ENCODE measurements around the gene EXOG.

EXOG gene

GRCh38 chr3:38549082-38549481 is 52.9 kb downstream of the EXOG start:
- DNase-seq: no peak

- no peak for DNase-seq
Observed at GRCh38 chr3:38549486-38549885, 53.3 kb downstream of the EXOG start.

- no peak for DNase-seq
Observed at GRCh38 chr3:38549957-38550840, 54.1 kb downstream of the EXOG start.

GRCh38 chr3:38551026-38551832 is 55.1 kb downstream of the EXOG start:
- DNase-seq: no peak

GRCh38 chr3:38552364-38552763 is 56.2 kb downstream of the EXOG start:
- DNase-seq: no peak

DNA sequence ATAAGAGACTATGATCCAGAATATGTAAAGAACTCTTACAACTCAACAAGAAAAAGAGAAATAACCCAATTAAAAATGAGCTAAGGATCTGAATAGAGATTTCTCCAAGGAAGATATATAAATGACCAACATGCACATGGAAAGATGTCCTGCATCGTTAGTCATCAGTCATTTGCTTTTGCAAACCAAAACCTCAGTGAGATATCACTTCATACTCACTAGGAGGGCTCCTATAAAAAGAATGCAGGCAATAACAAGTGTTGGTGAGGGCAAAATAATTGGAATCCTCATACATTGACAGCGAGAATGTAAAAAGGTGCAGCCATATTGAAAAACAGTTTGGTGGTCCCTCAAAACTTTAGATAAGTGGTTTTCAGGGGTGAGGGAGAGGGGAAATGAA is 56.9 kb downstream of the EXOG start:
- no peak for DNase-seq

DNA sequence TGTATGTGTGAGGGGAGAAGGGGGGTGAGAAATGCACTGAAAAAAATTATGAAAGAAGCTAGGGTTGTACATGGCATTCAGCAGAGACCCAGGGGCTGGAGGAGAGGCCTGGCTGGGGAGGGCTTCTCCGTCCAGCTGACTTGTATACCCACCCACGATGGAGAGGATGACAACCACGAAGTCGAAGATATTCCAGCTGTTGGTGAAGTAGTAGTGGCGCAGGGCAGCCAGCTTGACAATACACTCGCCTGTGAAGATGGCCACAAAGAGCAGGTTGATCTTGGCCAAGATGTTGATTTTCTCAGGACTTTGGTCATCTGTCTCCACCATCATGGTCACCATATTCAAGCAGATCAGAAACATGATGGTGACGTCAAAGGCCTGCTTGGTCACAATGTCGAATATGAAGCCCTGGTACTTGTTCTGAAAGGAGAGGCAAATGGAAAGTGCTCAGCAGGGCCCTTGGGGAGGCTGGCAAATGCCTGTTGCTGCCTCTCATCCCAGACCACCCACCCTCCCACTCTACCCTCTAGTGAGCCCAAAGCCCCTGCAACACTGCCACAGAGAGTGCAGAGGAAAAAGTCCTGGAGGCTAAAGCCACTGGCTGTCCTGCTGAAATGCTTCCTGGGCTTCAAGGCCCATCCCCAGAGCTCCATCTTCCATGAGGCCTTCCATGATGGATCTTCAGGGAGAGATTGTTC is 58.1 kb downstream of the EXOG start:
- no peak for DNase-seq

DNA sequence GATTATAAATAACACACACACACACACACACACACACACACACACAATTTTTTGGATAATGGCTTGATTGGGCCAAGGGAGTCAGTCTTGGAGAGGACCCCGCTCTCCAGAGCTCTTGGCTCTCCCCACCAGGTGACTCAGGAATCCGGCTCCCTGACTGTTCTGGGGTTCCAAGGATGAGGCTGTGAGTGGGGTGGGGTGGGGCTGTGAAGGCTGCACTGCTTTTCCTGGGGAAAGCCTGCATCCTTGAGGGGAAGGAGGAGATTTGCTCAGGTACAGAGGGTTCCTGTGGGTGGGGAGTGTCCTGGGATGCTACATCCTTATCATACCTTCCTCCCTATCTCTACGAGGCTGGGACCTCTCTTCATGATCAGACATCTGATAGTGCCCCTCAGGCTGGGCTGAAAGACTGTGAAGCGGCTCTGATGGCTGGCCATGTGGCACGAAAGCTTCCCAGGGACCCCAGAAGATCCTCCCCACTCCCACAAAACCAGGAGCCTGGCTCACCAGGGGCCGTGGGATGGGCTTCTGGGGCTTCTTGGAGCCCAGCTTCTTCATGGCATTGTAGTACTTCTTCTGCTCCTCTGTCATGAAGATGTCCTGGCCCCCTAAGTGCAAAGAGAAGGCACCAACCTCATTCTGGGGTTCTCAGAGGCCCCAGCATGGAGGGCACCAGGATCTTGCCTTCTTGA is 59.2 kb downstream of the EXOG start:
- DNase-seq: no peak

DNA sequence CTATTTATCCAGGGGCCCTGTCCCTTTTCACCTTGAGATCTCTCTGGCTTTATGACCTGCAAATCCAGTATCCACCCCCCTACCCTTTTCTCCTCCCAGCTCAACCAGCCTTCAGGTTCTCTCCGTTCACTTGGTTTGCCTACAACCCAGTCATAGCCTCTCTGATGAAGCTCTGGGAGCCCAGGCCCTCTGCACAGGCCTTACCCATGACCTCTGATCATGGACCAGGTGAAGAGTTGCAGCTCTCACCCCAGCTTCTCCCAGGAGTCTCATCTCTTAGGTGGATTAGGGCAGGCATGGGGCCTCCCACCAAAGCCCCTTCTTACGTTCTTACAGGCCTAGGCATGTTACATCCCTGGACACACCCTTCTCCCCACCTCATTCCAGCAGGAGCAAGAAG is 59.8 kb downstream of the EXOG start:
- DNase-seq: no peak

DNA sequence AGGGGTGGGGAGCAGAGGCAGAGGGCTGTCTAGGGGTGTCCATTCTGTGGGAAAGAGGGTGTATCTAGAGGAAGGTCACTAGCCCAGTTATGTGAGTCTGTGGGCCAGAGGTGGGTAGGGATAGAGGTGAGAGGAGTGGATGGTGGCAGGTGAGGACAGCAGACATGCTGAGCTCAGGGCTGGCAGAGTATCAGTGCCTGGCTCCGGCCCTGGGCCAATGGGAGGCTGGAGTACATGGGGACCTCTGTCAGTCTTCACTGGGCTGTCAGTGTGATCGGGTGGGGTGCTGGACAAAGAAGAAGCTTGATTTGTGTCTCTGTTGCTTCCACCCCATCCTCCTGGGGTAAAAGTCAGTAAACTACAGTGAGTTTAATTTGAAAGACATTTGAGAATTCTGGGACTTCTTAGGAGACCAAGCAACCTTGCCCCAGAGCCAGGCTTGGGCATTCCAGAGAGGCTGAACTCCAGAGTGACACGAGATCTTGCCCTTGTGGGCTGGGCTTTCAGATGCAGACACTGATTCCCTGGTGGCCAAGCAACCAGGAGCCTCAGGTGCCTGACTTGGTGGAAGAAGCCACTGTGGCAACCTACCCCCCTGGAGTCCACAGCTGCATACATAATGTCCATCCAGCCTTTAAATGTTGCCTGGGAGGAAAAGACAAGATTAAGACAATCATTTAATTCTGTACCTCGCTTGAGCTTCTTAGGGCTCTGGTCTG is 60.7 kb downstream of the EXOG start:
- no peak for DNase-seq

DNA sequence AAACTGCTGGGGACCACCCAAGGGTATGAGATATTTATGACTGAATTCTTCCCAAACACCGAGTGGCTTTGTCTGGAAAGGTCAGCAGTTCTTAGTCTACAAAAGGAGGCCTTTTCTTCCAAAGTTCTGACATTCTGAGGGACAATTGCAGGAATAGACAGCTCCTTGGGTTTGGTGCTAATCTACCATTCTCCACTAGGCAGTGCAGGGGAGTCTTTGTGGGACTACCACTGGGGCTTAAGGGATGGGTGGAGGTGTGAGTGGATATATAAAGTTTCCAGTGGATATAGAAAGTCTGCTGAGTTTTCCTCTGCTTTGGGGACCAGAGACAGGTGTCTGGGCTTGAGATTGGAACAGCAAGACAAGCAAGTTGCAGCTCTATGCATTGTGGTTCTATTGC is 62.7 kb downstream of the EXOG start:
- DNase-seq: no peak

DNA sequence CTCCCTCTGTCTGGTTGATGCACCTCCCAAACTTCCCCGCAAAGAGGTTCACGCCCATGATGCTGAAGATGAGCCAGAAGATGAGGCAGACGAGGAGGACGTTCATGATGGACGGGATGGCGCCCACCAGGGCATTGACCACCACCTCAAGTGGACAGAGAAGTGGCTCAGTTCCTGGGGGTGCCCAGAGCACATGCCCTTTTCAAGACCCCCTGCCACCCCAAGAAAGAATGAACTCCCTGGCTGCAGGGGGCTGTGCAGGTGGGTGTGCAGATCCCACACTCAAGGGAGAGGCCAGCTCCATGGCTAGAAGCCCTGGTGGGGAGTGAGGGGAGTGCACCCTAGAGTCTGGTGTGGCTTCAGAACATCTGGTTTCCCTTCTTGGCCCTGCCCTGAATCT is 64.1 kb downstream of the EXOG start:
- DNase-seq: no peak

- DNase-seq: no peak
Observed at GRCh38 chr3:38560996-38561717, 65.0 kb downstream of the EXOG start.

- DNase-seq: no peak
Observed at GRCh38 chr3:38561746-38562466, 65.8 kb downstream of the EXOG start.

- no peak for DNase-seq
Observed at GRCh38 chr3:38562467-38562925, 66.4 kb downstream of the EXOG start.

- no peak for DNase-seq
Observed at GRCh38 chr3:38563070-38563885, 67.1 kb downstream of the EXOG start.

DNA sequence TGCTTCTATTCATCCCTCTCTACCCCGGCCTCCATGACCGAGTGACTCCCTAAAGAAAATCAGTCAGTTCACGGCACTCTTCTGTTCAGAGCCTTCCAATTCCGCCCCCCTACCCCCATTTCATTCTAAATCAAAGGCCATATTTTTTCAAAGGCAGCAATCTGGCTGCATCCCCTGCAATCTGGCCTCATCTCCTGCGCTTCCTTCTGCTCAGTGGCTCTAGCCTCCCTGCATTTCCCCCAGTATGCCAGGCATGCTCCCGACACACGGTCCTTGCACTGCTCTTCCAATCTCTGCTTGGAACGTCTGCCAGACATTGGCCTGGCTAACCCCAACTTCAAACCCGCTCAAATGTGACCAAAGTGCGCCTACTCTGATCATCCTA is 67.7 kb downstream of the EXOG start:
- DNase-seq: no peak

DNA sequence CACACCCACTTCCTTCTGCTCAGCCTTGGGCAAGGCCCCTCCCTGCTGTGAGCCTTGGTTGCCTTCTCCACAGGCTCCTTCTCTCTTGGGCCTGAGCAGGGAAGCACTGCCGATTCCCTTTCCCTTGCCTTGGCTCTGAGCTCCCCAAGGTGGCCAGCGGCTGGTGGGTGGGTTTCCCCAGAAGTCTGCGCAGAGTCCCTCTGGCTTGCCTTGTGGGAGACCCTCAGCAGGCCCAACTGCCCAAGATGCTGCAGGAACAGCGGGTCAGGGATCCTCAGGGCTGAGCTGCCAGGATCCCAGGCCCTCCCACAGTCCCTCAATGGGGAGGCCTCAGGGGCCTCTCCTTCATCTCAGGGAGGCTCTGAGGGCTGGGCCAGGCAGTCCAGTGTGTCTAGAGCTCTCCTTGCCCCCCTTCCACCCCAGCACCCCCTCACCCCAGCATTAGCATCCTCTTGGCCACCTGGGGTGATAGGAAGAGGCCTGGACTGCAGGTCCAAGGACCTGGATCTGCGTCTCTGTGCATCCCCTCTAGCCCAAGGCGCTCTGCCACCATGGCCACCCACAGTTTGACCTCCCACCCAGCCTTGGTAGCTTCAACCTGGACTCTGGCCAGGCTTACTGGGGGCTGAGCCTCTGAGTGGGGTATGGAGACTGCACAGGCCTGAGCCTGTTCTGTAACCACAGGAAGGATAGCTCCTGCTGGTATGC is 68.6 kb downstream of the EXOG start:
- DNase-seq: no peak

Data from activated CD4-positive, alpha-beta T cell treated with anti-CD3 and anti-CD28 coated beads, Interleukin-2, amount 50 U/mL, for 4 hours (primary cell).